Astrocyte of the cerebellum (primary cell): Measurements from ENCODE around the gene PEMT.

Experiments used
- DNase-seq: peaks from one replicate; pipeline ENCODE4 v3.0.0-alpha.2; 2011; ENCODE audit warnings: low read depth
- H3K4me3 ChIP-seq: 2 replicates; pipeline ENCODE4 v1.5.1; 2011; ENCODE audit warnings: mild to moderate bottlenecking, low read depth, low read length, moderate library complexity
- in situ Hi-C: cut with HindIII; loops from 2 replicates; pipeline ENCODE4 v1.10.0; 2017; ENCODE audit warnings: low sequenced_read_pairs
- TF ChIP-seq, protein P1 (sequence below): IDR thresholded peaks from 2 replicates; pipeline ENCODE4 v1.5.1; 2012; ENCODE audit warnings: low read length, low read depth, moderate library complexity, mild to moderate bottlenecking; ENCODE audit errors: missing control alignments

Gene PEMT

DNA sequence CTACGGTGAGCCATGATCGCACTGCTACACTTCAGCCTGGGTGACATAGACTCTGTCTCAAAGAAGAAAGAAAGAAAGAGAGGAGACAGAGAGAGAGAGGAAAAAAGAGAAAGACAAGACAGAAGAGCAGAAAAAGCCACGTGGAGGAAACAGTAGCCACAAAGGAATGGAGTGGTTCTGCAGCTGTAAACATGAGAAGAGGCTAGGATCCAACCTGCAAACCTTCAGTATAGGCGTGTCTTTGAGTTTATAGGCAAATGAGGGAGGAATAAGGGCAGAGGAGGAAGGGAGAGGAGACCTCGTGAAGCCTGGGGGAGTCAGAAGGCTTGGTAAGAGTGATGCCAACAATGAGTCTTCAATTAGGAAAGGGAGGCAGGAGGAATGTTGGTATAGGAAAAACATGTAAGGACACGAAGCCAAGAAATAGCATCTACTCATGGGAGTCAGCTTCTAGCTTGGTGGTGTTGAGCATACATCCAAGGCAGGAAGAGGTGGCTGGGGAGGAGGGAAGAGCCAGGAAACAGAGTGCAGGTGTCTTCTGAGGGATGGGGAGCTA is 110.8 kb downstream of the PEMT start:
- in situ Hi-C loops: loop anchor here (5.0 kb wide), 1 partner anchor 98 kb away; no protein-coding TSS in a partner anchor
- DNase-seq: no peak
- H3K4me3 ChIP-seq: no peak overlapping the region
- TF ChIP-seq, protein P1, sequence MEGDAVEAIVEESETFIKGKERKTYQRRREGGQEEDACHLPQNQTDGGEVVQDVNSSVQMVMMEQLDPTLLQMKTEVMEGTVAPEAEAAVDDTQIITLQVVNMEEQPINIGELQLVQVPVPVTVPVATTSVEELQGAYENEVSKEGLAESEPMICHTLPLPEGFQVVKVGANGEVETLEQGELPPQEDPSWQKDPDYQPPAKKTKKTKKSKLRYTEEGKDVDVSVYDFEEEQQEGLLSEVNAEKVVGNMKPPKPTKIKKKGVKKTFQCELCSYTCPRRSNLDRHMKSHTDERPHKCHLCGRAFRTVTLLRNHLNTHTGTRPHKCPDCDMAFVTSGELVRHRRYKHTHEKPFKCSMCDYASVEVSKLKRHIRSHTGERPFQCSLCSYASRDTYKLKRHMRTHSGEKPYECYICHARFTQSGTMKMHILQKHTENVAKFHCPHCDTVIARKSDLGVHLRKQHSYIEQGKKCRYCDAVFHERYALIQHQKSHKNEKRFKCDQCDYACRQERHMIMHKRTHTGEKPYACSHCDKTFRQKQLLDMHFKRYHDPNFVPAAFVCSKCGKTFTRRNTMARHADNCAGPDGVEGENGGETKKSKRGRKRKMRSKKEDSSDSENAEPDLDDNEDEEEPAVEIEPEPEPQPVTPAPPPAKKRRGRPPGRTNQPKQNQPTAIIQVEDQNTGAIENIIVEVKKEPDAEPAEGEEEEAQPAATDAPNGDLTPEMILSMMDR: no peak

DNA sequence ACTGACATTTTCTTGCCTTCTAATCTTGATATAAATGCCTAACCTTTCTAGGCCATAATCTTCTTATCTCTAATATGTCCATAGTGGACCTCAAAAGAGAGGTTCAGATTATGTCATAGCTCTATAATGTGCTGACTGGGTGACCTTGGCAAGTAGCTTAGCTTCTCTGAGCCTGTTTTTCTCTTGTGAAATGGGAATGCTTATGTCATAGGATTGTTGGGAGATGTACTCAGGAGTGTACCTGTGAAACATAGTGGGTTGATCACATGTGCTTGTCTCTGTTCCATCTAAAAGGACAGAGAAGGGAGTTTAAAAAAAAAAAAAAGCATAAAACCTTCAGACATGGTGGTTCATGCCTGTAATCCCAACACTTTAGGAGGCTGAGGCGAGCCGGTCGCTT is 112.3 kb downstream of the PEMT start:
- TF ChIP-seq, protein P1: no peak
- no peak for DNase-seq
- H3K4me3 ChIP-seq: no peak overlapping the region
- in situ Hi-C loops: no loop called here

DNA sequence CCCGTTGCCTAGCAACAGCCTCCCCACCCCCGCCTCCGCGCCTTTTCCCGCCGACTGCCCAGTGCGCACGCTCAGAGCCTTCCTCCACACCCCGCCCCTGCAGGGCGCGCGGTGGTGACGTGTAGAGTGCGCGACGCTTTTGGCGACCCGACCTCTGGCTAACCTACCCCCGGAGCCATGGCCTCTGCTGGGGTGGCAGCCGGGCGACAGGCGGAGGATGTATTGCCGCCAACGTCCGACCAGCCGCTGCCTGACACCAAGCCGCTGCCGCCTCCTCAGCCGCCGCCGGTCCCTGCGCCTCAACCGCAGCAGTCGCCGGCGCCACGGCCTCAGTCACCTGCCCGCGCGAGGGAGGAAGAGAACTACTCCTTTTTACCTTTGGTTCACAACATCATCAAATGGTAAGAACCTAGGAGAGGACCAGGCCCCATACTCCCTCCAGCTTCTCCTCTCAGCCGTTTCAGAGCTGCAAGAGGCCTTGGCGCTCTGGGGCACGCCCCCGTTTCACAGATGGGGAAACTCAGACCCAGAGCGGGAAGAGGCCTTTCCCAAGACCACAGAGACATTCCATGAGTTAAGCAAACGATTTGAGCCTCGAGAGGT is 114.5 kb downstream of the PEMT start, which contains the start of gene MED9:
Gene MED9 (plus strand): TSS at position 136 of the 603 bp plus-strand sequence. CDS start 42 bp downstream, at position 178.
- TF ChIP-seq, protein P1: no peak
- in situ Hi-C loops: no loop called here
- H3K4me3 ChIP-seq: peak within 1 kb of the TSS; percentile 99
- DNase-seq: peak; percentile 71

DNA sequence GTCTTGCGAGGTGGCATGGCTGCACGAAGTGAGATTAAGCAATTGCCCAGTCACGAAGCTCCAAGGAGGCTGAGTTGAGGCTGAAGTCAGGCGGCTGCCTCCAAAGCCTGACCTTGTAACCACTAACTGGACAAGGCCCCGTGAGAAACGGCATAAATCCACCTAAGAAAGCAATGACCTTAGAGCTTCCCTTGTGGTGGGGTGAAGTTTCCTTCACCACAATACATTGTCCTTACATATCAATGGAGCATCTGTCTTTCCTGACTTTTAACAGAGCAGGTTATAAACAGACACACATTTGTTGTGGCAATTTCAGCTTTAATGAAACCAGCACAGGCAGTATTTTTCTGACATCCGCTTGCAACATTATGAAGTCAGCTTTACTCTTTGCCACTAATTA is 117.2 kb downstream of the PEMT start:
- TF ChIP-seq, protein P1: no peak
- DNase-seq: no peak
- H3K4me3 ChIP-seq: no peak overlapping the region
- in situ Hi-C loops: no loop called here

DNA sequence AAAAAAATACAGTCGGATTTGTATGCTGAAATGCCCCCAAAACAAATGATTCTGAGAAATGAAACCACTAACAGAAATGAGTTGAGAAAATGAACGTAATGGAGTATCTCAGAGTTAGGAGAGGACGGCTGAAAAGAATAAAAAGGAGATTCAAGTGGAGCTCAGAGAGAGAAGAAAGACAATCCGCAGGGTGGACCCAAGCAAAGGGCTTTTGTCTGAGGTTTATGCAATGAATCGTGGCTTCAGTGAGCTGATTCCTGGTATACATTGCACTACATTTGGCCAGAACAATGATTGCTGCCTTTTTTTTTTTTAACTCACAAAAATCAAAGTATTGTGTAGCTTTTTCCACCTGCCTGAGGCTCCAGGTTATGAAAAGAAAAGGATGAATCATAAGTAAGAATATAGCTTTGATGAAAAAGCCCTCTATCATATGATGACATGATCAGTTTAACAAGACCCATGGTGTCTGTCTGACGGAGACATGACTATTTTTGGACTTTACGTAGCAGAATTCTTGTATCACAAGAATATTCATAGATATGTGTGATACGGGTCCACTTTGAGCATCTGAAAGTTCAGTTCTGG is 119.1 kb downstream of the PEMT start:
- no peak overlapping the region for H3K4me3 ChIP-seq
- in situ Hi-C loops: no loop called here
- TF ChIP-seq, protein P1: no peak
- DNase-seq: no peak

DNA sequence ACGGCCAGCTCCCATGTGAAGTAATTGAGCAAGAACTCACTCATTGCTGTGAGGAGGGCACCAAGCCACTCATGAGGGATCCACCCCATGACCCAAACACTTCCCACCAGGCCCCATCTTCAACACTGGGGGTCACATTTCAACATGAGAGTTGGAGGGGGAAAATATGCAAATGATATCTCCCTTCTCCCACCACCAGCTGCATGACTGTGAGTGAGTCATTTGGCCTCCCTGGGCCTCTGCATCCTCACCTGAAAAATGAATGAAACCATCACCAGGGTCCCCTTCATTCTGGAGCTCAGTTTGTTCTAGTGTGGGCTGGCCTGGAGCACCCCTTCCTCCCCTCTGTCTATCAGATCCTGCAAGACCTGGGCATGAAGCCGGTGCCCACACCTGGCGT is 121.5 kb downstream of the PEMT start:
- in situ Hi-C loops: no loop called here
- no peak overlapping the region for H3K4me3 ChIP-seq
- DNase-seq: no peak
- TF ChIP-seq, protein P1: no peak
